Germinal center (tissue), 1 donor: Measurements from ENCODE around the gene HIVEP3.

Source experiments
- DNase-seq: peaks from one replicate; pipeline ENCODE4 v3.0.0; 2012; ENCODE audit warnings: mixed read lengths, low spot score

Gene HIVEP3

DNA sequence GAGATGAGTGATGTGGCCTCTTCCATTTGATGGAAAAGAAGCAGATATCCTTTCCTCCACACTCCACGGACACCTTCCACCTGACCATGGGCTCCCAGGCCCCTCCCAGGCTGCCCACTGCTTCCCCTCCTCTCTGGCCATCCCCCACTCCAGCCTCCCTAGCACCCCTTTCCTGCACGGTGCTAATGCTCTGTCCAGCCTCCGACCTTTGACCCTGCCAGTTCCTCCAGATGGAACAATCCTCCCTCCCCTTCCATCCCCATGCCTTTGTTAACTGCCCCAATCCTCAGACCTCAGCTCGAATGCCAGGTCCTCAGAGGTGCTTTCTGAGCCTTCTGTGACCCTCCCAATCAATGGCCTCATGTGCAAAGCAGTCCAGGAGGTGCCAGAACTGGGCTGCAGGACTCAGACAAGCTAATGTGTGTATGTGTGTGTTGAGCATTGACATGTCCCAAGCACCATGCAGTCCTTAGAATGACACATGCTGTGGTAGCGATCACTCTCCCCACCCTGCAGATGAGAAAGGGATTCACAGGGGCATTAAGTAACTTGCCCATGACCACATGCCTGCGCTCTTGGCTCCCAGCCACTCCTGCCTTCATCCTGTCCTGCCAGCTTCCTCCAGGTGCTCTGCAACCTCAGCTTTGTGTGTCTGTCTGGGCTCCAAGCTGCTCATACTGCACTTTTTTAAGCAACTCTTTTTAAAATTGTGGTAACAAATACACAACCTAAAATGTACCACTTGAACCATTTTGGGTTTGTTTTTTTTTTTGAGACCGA is 370.8 kb downstream of the HIVEP3 start:
- no peak for DNase-seq

GRCh38 chr1:41547336-41547735 is 371.4 kb downstream of the HIVEP3 start:
- no peak for DNase-seq

DNA sequence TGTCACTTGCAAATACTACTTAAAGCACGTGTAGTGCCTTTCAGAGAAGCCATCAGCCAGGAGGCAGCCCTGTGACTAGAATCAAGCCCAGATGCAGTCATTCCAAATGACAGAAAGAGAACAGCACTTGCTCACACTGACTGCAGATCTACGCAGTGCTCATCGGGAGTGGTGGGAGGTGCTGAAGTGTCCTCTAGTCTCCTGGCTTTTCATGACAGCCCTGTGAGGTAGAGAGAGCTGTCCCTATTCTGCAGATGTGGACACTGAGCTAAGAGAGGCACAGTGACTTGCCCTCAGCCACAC is 371.9 kb downstream of the HIVEP3 start:
- DNase-seq: no peak

DNA sequence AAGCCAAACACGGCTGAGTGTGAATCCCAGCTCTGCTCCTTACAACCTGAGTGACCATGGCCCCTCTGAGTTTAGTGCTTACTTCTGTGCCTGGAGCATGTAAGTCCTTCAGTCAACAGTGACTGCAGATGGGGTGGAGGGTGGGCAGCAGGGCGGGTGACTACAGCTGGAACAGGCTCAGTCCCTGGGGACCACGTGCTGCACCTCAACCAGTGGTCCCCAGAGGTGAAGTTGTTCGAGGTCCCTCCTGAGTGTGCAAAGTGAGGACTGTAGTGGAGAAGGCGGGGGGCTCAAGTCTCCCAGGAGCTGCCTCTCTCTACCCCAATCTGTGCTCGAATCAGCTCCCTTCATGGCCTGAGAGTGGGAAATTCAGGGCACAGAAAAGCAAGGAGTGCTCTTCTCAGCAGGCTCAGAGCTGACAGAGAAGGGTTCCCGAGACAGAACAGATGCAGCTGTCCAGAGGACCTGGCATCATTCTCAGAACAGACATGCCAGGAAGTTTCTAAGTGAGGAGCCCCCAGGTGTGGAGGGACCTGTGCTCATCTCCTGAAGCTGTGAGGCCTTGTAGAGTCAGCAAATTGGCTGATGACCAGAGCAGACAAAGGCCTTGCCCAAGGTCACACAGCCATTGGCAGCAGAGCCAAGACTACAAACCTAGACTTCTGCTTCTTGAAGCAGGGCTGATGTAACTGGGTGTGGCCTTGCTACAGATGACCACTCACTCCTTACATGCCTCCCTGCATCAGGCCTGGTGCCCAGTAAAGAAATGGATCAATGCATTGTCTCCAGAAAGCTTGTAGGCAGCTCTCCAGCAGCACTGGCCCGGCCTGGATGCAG is 372.5 kb downstream of the HIVEP3 start:
- no peak for DNase-seq

DNA sequence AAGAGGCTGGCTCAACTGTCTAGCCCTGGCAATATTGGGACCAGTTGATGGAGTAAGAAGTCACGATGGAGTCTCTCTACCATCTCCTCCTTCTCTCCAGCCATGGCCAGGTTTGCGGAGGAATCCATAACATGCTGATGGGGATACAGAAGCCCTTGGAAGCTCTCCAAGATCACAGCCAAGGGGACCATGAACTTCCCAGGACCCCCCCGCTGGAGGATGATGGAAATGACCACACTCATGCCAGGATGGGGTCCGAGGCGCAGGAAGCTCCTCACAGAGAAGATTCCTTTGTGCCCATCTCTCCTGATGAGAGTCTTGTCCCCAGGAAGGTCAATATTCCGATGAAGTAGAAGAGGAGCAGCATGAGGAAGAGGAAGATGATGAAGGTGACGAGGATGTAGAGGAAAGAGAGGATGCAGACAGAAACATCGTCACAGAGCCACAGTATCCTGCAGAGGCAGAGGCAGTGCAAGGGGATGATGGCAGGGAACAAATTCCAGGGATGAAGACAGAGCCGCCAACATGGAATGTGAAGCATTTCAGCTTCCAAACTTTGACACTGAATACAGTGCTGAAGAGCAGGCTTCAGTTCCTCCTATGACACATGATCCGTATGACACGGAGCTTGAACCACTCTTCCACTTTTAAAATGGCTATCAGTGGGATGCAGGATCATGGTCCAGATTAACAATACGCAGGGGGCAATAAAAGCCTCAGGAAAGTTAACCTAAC is 376.4 kb downstream of the HIVEP3 start:
- no peak for DNase-seq

- DNase-seq: no peak
These were observed 377.1 kb downstream of the HIVEP3 start for GRCh38 chr1:41541592-41541952.

DNA sequence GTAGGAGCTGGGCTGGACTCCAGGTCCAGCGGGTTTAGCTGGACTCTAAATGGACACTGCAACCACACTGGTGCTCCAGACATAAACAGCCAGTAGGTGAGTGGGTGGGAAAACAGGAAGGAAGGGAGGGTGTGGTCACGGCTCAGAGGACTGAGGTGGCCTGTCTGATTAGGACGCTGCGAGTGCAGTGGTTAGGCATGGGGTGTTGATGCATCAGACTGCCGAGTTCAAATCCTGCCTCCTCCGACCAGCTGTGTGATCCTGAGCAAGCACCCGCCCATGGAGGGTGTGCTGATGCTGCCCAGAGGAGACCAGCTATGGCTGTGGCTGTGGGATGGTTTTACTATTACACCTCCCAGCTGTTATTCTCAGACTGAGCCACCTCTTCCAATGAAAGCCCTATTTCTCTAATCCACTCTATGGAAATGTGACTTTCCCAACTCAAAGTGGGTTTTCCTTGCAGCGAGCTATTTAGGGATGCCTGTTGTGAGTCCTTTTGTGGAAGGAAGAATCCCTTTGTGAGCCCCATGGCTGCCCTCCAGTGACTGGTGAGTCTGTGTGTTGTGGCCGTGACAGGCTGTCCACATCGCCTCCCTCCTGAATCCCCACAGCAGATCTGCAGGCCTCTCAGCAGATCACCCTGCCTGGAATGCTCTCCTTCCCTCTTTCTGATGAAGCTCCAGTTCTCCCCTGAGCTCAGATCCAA is 377.7 kb downstream of the HIVEP3 start:
- DNase-seq: no peak

GRCh38 chr1:41539999-41540398 is 378.7 kb downstream of the HIVEP3 start:
- DNase-seq: no peak

GRCh38 chr1:41539418-41539805 is 379.3 kb downstream of the HIVEP3 start:
- no peak for DNase-seq

DNA sequence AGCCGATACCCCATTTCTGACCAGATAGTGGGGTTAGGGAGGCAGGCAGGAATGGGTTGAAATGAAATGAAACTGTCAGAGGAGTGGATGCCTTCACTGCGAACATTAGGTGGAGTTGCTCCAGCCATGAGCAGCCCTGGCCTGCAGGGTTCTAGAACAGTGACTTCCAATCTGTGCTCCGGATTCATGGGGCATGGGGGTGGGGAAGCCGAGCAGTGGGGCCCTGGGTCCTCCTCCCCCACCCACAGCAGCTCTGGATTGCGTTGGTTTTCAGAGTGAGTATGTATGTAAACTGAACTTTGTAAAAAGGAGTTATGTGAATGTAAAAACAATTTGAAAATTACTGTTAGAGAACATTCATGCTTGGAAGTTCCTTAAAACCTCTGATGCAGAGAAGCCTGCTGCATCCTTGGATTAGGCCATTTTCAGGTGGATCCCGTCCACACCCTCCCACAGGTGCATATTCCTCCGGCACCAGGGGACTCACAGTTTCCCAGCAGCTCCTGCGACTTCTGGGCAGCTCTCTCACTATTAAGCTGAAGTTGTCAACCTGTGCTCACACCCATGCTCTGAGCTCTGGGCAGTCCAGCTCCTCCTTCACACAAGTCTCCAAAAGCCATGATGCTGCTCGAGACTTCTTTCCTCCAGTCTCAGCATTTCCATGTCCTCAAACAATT is 379.8 kb downstream of the HIVEP3 start:
- DNase-seq: no peak

DNA sequence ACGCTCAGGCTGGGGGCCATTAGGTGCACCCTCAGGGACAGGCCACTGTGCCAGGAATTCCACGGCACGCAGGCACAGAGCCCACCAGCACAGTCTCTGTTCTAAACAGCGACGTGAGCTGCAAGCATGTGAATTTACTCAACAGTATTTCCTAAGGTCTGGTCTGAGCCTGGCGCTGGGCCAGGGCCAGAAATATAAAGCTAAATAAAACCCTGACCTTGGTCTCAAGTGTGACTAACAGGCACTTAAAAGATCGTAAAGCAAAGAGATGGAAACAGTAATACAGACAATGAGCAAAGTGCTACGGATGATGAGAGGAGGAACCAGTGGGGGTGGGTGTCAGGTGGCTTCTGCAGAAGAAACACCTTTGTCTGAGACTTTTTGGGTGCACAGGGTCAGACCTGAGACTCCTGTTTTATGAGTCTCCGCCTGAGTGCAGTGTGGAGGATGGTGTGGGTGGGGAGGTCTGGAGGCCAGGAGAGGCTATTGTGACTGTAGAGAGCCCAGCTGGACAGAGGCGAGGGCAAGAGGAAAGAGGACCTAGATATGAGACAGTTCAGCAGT is 380.9 kb downstream of the HIVEP3 start:
- DNase-seq: no peak

- DNase-seq: peak; percentile 67
These were observed 381.5 kb downstream of the HIVEP3 start for GRCh38 chr1:41537251-41537650.

- no peak for DNase-seq
These were observed 382.3 kb downstream of the HIVEP3 start for GRCh38 chr1:41536361-41536802.

DNA sequence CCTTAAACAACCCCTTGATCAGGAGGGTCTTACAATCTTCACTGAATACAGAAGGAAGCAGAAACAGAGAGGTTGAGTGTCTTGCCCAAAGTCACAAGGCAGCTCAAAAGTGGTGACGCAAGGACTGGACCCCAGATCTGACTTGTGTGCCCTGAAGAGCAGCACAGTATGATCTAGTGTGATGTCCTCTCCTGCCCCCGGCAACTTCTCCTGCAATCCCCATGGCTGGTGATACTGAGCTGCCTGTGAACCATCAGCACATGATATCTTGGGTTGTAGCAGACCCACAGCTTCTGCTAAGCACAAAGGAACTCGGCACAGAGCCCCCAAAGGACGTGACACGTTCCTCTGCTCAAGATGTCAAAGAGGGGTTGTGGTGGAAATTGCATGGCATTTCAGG is 383.0 kb downstream of the HIVEP3 start:
- no peak for DNase-seq

- DNase-seq: no peak
These were observed 383.4 kb downstream of the HIVEP3 start for GRCh38 chr1:41535276-41535675.

- DNase-seq: no peak
These were observed 384.3 kb downstream of the HIVEP3 start for GRCh38 chr1:41534181-41535076.

- no peak for DNase-seq
These were observed 385.0 kb downstream of the HIVEP3 start for GRCh38 chr1:41533731-41534080.

DNA sequence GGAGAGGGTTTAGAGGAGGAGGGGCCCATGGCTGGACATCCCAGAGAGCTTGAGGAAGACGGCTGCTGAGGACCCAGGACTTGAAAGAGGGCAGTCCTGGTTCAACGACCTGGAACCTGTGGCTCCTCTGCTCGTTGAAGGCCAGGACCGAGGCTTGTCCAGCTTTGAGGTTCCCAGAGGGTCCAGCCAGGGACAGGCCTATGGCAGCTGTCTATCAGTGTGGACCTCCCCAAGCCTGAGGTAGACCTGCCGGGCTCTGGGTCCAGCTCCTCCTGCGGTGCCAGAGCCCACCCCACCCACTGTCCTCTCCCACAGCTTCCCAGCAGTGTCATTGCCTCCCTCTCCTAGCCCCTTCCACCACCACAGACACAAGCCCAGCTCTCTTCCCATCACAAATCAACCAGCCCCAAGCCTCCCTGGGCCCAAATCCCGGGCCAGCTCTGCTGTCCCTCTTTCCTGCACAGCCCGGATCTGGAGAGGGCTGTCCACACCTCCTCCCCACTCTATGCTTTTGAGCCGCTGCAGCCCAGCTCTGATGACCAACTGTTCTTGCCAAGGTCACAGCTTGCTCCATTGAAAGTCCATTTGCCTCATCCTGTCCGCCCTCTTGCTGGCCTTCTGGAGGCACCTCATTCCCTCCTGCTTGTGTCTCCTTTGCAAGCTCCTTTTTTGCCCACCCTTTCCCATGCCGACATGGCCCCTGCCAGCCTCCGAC is 385.5 kb downstream of the HIVEP3 start:
- no peak for DNase-seq

- no peak for DNase-seq
These were observed 386.3 kb downstream of the HIVEP3 start for GRCh38 chr1:41532206-41532975.
